Iris pigment epithelial cell (primary cell): ENCODE measurements around the gene FAM149A.
A peak's percentile ranks its signal among the peaks of the same experiment; 100 is the strongest.

Experiments used
- DNase-seq: peaks from one replicate; pipeline ENCODE4 v3.0.0-alpha.2; 2011; ENCODE audit warnings: low read depth

Gene FAM149A

DNA sequence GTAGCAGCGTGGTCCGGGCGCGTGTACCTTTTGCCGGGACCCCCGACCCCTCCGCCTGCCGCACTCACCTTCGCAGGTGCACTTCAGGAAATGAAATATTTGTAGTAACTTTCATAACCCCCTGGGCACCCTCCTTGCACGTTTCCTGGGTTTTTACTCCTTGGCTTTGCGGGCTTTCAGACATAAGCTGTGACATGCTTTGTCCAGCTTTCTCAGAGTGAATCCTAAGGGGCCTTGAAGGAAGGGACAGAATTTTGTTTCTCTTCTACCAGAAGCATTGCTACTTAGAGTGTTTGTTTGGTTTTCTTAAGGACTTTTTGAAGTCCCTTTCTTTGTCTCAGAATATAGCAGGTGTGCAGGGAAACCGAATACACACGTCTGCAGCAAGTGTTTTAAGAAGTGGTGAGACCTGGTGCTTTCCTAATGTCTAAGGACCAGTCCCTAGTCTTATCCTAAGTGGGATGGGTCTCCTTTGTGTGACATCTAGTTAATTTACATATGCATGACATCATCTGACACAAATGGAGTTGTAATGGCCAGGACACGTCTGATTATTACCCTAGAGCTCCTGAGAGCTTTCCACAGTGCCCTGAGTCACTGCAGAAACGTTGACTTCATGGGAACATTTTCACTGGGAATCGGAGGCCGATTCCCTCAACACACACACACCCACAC is 1.3 kb downstream of the FAM149A start:
- DNase-seq, result no peak

DNA sequence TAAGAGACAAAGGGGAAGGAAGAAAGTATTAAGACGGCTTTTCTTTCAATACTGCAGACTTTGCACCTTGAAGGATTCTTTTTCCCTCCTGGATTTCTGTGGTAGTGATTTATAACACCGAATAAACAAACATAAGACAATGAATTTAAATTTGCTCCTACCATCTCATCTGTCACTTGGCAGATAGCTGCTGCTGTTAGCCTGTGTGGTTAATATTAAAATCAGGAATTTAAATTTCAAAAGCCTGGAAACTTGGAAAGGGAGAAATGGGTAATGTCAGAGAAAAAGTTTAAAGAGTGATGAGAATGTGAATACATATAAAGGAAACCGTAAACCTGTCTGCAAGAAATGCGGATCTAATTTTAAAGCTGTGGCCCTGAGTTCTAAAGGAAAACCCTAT is 3.4 kb downstream of the FAM149A start:
- no peak for DNase-seq

GRCh38 chr4:186108391-186108790 is 3.9 kb downstream of the FAM149A start:
- no peak for DNase-seq

- DNase-seq, result no peak
These were observed 4.7 kb downstream of the FAM149A start for GRCh38 chr4:186109245-186109644.

- DNase-seq, result no peak
These were observed 12.2 kb downstream of the FAM149A start for GRCh38 chr4:186116697-186117096.

DNA sequence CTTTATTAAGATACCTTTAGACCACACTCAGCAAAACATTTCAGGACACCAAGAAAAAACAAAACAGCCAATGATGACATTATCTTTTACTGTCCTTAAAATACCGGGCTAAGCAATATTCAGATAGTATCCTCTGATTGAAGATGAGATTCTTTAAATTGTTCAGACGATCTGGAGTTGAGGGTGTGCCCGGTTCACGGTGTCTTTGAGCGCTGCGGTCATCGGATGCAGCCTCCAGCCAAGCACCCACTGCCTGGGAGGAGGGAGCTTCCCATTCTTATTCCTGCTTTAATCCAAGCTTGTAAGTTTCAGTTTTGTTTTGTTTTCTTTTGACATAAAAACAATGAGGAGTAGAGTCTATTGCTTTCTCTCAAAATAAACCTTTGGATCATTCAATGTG is 14.1 kb downstream of the FAM149A start:
- DNase-seq, result no peak

GRCh38 chr4:186121057-186121456 is 16.6 kb downstream of the FAM149A start:
- DNase-seq, result no peak

GRCh38 chr4:186128842-186129241 is 24.3 kb downstream of the FAM149A start:
- no peak for DNase-seq

- no peak for DNase-seq
These were observed 27.4 kb downstream of the FAM149A start for GRCh38 chr4:186131935-186132334.

DNA sequence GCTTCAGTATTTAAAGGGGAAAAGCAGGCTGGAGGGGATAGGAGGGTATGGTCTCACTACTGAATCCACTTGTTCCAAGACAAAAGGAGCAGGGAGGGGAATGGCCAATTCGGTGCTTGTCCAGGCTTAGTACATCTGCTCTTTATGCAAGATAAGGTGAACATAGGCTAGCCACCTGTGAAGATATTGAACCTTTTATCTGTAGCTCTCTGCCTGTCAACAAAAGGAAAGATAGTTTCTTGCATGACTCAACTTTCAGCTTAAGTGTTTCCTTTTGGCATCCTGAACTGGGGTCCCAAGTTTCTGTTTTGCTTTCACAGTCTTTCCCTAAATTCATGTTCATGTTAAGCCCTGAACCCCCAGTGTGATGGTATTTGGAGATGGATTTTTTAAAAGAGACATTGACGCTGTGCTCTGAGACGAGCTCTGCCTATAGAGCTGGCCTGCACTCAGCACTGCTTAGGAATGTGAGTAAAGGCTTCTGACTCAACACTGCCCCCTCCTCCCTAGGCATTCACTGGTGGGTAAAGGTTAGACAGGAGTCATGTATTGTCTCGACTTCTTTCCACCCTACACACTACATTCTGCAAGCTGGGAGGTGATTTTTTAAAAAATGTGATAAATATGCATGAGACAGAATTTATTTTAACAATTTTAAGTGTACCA is 28.2 kb downstream of the FAM149A start:
- DNase-seq, result peak; percentile 63

DNA sequence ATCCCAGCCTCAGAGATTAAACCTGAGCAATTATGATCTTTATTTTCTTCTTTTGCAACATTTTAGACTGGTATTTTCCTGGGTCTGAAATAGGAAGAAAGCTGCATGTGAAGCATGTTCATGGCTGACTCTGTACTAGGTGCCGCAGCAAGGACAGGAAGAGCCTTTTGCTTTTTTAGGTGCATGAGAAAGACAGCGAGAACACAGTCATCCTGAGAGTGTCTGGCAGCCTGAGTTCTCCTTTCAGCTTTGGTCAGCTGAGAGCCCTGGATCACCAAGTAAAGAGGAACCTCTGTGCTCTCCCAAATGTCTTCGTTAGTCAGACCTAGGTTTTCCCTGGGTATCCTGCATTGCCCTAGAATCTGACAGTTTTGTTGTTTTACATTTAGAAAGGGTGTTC is 29.8 kb downstream of the FAM149A start:
- DNase-seq, result no peak

GRCh38 chr4:186134861-186135260 is 30.4 kb downstream of the FAM149A start:
- DNase-seq, result no peak

DNA sequence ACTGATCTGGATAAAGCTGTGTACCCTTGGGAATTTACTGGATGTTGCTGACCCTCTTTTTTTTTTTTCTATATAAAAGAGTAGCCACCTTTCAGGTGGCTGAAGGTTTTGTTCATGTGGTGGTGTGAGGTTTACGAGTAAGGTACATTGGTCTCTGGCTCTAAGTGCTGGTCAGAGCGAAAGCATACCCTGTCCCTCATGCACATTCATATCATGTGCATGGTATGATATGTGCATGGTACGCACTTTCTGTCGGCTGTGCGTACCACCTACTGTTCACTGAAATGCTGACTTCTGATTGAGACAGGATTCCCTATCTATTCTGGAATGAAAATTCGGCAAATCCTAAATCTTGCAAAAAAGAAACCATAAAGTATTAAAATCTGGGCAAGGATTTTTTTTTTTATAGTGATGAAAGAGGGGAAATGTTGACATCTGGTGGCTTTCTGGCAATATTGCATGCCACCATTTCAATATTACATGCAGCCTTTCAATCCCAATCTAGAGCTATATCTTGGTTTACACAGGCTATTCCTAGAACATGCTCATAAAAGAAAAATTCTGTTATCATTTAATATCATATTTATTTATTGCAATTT is 32.8 kb downstream of the FAM149A start:
- DNase-seq, result peak; percentile 29

- peak; percentile 59 for DNase-seq
These were observed 39.9 kb downstream of the FAM149A start for GRCh38 chr4:186144198-186144945.

GRCh38 chr4:186144946-186145569 is 40.6 kb downstream of the FAM149A start:
- peak; percentile 71 for DNase-seq

DNA sequence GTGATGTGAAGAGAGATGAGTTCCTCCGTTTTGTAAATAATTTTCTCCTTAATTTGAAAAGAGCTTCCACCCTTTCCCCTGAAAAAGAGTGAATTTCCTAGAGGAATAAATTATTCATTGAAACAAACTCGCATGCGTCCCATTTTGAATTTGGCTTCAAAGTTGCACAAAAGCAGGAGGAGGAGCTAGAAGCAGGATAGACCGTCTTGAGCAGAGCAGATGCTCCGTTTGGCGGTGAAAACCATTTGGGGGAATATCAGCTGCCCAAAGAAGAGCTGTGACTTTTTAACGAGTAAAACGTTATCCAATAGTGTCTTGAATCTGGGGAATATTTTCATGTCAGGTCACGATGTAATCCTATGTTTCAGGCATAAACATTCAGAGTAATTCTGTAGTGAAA is 42.0 kb downstream of the FAM149A start:
- DNase-seq, result no peak

GRCh38 chr4:186148336-186148975 is 44.0 kb downstream of the FAM149A start:
- DNase-seq, result no peak

GRCh38 chr4:186149872-186150271 is 45.4 kb downstream of the FAM149A start:
- DNase-seq, result peak; percentile 13

- no peak for DNase-seq
These were observed 46.4 kb downstream of the FAM149A start for GRCh38 chr4:186150926-186151325.

DNA sequence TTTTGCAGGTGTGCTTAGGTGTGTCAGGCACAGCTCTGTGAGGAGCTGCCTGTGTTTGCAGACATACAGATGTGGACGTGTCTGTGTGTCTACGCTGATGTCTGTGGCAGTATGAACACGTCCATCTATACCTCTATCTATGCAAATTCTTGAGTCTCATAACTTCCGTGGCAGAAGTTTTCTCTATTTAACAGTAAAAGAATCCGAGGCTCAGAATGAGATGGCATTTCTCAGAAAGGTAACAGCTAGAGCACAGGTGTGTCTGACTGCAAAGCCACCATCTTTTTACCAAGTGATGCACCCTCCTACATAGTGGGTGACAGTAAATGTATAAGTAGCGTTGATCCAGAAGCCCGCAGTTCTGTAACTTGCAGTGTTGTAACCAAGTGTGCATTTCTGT is 47.0 kb downstream of the FAM149A start:
- DNase-seq, result no peak

DNA sequence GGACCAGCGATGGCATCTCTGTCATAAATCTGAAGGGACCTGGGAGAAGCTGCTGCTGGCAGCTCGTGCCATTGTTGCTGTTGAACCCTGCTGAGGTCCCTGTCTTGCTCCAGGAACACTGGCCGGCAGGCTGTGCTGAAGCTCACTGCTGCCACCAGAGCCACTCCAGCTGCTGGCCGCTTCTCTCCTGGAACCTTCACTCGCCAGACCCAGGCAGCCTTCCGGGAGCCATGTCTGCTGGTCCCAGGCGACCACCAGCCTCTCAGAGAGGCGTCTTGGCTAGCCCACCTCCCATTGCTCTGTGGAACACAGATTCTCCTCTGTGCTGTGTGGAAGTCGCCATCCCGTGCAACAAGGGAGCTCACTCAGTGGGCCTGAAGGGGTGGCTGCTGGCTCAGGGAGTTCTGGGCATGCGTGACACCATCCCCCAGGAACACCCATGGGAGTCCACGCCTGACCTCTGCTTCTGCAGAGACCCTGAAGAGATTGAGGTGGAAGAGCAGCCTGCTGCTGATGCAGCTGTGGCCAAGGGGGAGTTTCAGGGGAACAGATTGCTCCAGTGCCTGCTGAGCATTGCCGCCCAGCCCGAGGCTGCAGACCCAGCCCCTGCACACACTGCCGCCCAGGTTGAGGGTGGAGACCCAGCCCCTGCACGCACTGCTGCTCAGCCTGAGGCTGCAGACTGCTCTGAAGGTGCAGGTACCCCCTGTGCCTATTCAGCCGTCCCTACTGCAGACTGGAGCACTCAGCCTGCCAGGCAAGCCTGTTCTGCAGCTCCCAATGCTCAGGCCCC is 53.7 kb downstream of the FAM149A start:
- DNase-seq, result no peak
